Tibial nerve (tissue), 4 donors: Measurements from ENCODE around the gene PSMB8. TPM values are rescaled to one million over a fixed set of nuclear protein-coding genes. Genes with fewer than 3 reads are reported as not detected.

Experiments used
- DNase-seq, 2 donors: peaks; one replicate each; pipeline ENCODE4 v3.0.0-alpha.2; 2019; ENCODE audit warnings: low spot score in 2 of 2
- H3K27ac ChIP-seq, 4 donors: fragments of 200-600 bp; sonication (generic) in 3 of 4; one replicate each; pipeline ENCODE4 v1.5.1; 2017 to 2019; ENCODE audit warnings: mild to moderate bottlenecking in 1 of 4
- H3K27me3 ChIP-seq, 2 donors: fragments of 200-600 bp; sonication (generic) in 1 of 2; one replicate each; pipeline versions ENCODE4 v1.5.1 to v1.6.0; 2017 to 2019
- H3K36me3 ChIP-seq, 3 donors: fragments of 200-600 bp; sonication (generic); one replicate each; pipeline ENCODE4 v1.5.1; 2018 to 2019
- H3K4me1 ChIP-seq, 4 donors: fragments of 200-600 bp; sonication (generic) in 3 of 4; one replicate each; pipeline ENCODE4 v1.5.1; 2017 to 2019
- H3K4me3 ChIP-seq, 4 donors: fragments of 200-600 bp; sonication (generic) in 3 of 4; one replicate each; pipeline ENCODE4 v1.5.1; 2017 to 2019; ENCODE audit warnings: mild to moderate bottlenecking in 1 of 4, moderate library complexity in 1 of 4
- H3K9me3 ChIP-seq, 4 donors: fragments of 200-600 bp; sonication (generic) in 3 of 4; one replicate each; pipeline ENCODE4 v1.5.1; 2017 to 2019
- CTCF ChIP-seq, 5 experiments: fragments of 200-600 bp in 3 of 5; fragments of 450-650 bp in 2 of 5; sonication (generic) in 3 of 5; IDR thresholded peaks; one replicate each; pipeline ENCODE4 v1.5.1; 2016 to 2019; ENCODE audit warnings: antibody characterized with exemption in 5 of 5, mild to moderate bottlenecking in 3 of 5, moderate library complexity in 2 of 5
- EP300 ChIP-seq, 2 donors: sonication (generic); formaldehyde crosslinking; IDR thresholded peaks; one replicate each; pipeline ENCODE4 v1.6.1; 2017; ENCODE audit warnings: antibody characterized with exemption in 2 of 2, mild to moderate bottlenecking in 1 of 2
- POLR2A ChIP-seq, 2 donors: fragments of 450-650 bp; IDR thresholded peaks; one replicate each; pipeline ENCODE4 v1.6.1; 2017; ENCODE audit warnings: antibody characterized with exemption in 2 of 2, mild to moderate bottlenecking in 2 of 2, moderate library complexity in 2 of 2
- WGBS, 2 donors: methylation state at CpG; one replicate each; pipeline ENCODE4 v1.1.5; 2018; 5-methylcytosine and 5-hydroxymethylcytosine counted together
- total RNA-seq, 4 donors: library from RNA; depleted of rRNA; stranded (reverse); fragments of >200 nt; gene quantifications; one replicate each; pipeline ENCODE4 v1.1.0, GENCODE V29; 2016

PSMB8 gene
- total RNA-seq, 4 donors from 2014 or later = 16.3 to 39.0 (median 28.4) TPM

- H3K4me1 ChIP-seq = peaks cover 0 to 53% (median 25%) of the 10 kb centered on the region in 4 donors
- 88 to 89% methylated on average over 8 of the region's 8 CpGs for WGBS, 2 donors
- H3K9me3 ChIP-seq = no peaks in the 10 kb centered on the region
- no peak for TF ChIP-seq EP300 (IDR thresholded peaks at IDR 0.05)
- no peak for TF ChIP-seq POLR2A (IDR thresholded peaks at IDR 0.05)
- TF ChIP-seq CTCF (IDR thresholded peaks at IDR 0.05) = no peak
- no peaks in the 10 kb centered on the region for H3K27me3 ChIP-seq
- no peak overlapping the region for H3K4me3 ChIP-seq
- no peak overlapping the region for H3K27ac ChIP-seq
- DNase-seq = no peak
- H3K36me3 ChIP-seq = peaks cover 0 to 60% (median 28%) of the 10 kb centered on the region in 3 donors
Measured at GRCh38 chr6:32847795-32848194, 3.9 kb upstream of the PSMB8 start.

GRCh38 chr6:32847004-32847403 lies 3.2 kb upstream of the PSMB8 start:
- 89 to 93% methylated on average over 10 of the region's 10 CpGs for WGBS, 2 donors
- DNase-seq = no peak
- Histone ChIP-seq H3K36me3 (peaks cover 0 to 68% (median 28%) of the 10 kb centered on the region in 3 donors), H3K9me3 (no peaks in the 10 kb centered on the region), H3K4me3 (no peak overlapping the region), H3K27me3 (no peaks in the 10 kb centered on the region), H3K27ac (no peak overlapping the region), H3K4me1 (peaks cover 0 to 54% (median 23%) of the 10 kb centered on the region in 4 donors)
- TF ChIP-seq POLR2A (IDR thresholded peaks at IDR 0.05) (no peak), EP300 (IDR thresholded peaks at IDR 0.05) (no peak), CTCF (IDR thresholded peaks at IDR 0.05) (no peak)

GRCh38 chr6:32845384-32845884 lies 1.6 kb upstream of the PSMB8 start:
- peaks cover 0 to 75% (median 23%) of the 10 kb centered on the region in 3 donors for H3K36me3 ChIP-seq
- TF ChIP-seq EP300 (IDR thresholded peaks at IDR 0.05) (no peak), CTCF (IDR thresholded peaks at IDR 0.05) (no peak), POLR2A (IDR thresholded peaks at IDR 0.05) (no peak)
- peak overlapping the region in 2 of 4 donors; percentile 67 to 86 for H3K4me3 ChIP-seq
- peak overlapping the region; percentile 92 to 99 (median 96) for H3K27ac ChIP-seq
- H3K4me1 ChIP-seq = peaks cover 0 to 44% (median 16%) of the 10 kb centered on the region in 4 donors
- 77 to 82% methylated on average over 10 of the region's 10 CpGs for WGBS, 2 donors
- no peaks in the 10 kb centered on the region for H3K27me3 ChIP-seq
- DNase-seq = no peak
- H3K9me3 ChIP-seq = no peaks in the 10 kb centered on the region

GRCh38 chr6:32844839-32845383 lies 1.1 kb upstream of the PSMB8 start:
- Histone ChIP-seq H3K9me3 (no peaks in the 10 kb centered on the region), H3K27ac (peak overlapping the region; percentile 92 to 99 (median 96)), H3K27me3 (no peaks in the 10 kb centered on the region), H3K4me1 (peaks cover 0 to 39% (median 16%) of the 10 kb centered on the region in 4 donors), H3K4me3 (peak overlapping the region; percentile 56 to 94 (median 76)), H3K36me3 (peaks cover 0 to 71% (median 21%) of the 10 kb centered on the region in 3 donors)
- TF ChIP-seq POLR2A (IDR thresholded peaks at IDR 0.05) (no peak), CTCF (IDR thresholded peaks at IDR 0.05) (no peak), EP300 (IDR thresholded peaks at IDR 0.05) (no peak)
- WGBS, 2 donors = 29 to 30% methylated on average over 17 to 19 of the region's 19 CpGs
- DNase-seq = no peak

- DNase-seq = no peak
- Histone ChIP-seq H3K4me1 (peaks cover 0 to 40% (median 19%) of the 10 kb centered on the region in 4 donors), H3K4me3 (peak overlapping the region; percentile 56 to 94 (median 76)), H3K9me3 (no peaks in the 10 kb centered on the region), H3K27ac (peak overlapping the region; percentile 92 to 99 (median 96)), H3K36me3 (peaks cover 0 to 59% (median 17%) of the 10 kb centered on the region in 3 donors), H3K27me3 (no peaks in the 10 kb centered on the region)
- TF ChIP-seq CTCF (IDR thresholded peaks at IDR 0.05) (no peak), EP300 (IDR thresholded peaks at IDR 0.05) (no peak), POLR2A (IDR thresholded peaks at IDR 0.05) (no peak)
- 7 to 8% methylated on average over 28 of the region's 28 CpGs for WGBS, 2 donors
Measured at GRCh38 chr6:32843331-32843978, 392 bp downstream of the PSMB8 start.
